Measurements from ENCODE around the gene GALNT18.

Gene GALNT18

DNA sequence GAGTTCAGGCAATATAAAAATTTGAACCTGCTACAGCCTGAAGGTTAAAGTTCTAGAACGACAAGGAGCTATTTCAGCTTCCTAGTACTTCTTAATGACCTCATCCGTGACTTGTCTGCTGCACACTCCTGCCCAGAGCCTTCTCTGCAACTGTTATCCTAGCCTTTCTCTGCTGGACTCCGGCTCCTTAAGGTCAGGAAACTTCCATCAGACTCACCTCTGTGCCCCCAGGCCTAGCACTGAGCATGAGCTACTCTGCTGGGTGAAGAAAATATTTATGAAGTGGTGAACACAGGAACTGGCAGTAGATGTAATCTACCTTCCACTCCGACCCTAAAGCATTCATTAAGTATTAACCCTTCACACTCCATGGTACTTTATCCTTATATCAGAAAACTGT lies 287.2 kb downstream of the GALNT18 start:
- no peak for DNase-seq

DNA sequence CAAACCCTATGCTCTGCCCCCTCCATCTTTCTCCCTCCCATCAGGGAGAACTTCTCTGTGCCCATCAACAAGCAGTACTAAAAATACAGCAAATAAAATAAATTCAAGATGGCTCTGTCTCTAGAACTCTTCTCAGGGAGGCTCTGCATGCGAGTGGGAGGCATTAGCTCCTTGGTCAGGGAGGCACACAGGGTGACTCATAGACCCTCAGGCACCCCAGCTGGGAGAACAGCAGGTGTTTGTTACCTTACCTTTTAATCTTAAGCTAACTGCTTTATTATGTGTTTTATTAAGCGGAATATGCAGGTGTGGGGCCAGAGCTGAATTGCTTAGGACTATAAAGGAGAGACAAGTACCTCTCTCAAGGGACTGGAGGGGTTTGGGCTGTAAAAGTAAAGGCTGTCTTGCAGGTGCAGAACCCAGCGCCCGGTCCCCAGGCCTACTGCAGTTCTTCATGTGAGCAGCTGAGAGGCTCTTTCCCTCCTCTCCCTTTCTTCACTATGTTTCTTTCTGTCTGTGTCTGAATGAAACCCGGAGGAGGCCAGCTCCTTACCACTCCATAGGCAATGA lies 289.6 kb downstream of the GALNT18 start:
- DNase-seq, result no peak

- DNase-seq, result no peak
These were observed 292.6 kb downstream of the GALNT18 start for GRCh38 chr11:11329062-11329806.

GRCh38 chr11:11324090-11324489 lies 297.7 kb downstream of the GALNT18 start:
- DNase-seq, result no peak

DNA sequence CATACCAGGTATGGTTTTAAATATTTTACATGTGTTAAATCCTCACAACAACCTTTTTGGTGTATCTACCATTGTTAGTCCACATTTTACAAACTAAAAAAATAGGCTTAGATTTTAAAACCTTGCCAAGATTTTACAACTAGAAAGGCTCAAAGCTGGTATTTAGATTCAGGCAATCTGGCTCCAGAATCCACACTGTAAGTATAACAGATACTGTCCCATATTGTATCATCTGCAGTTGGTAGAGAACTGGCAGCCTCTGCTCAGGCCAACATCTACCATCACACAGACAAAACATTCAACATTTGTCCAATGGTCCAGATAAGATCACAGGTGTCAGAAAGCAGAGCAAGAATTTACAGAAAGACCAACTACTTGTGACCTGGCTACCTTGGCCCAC lies 299.7 kb downstream of the GALNT18 start:
- DNase-seq, result no peak

- DNase-seq, result no peak
These were observed 301.0 kb downstream of the GALNT18 start for GRCh38 chr11:11320825-11321224.

GRCh38 chr11:11318961-11319360 lies 302.8 kb downstream of the GALNT18 start:
- DNase-seq, result no peak

- no peak for DNase-seq
These were observed 303.3 kb downstream of the GALNT18 start for GRCh38 chr11:11318461-11318860.

DNA sequence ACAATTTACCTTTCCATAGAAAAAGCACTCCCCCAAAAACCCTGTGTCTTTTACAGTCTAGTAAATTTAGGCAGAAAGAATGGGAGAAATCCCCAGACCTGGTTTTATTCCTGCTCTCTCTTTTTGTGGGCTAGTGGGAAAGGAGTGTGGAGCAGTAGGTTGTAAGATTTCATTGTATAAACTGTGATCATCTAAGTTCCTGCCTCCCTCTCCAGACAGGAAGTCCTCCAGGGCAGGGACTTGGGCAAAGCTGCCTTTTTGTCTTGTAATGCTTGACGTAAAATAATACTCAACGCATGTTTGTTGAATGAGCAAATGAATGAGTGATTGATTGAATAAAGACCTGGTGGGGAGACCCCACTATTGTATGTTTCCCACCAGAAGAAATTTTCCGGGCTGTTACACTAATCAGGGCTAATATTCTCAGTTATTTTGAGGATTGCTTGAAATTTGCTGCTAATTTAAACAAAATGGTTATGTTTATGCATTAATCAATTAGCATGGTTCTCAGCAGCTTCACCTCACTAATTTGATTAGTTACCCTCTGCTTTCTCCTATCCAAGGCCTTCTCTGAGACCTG lies 305.1 kb downstream of the GALNT18 start:
- DNase-seq, result no peak

DNA sequence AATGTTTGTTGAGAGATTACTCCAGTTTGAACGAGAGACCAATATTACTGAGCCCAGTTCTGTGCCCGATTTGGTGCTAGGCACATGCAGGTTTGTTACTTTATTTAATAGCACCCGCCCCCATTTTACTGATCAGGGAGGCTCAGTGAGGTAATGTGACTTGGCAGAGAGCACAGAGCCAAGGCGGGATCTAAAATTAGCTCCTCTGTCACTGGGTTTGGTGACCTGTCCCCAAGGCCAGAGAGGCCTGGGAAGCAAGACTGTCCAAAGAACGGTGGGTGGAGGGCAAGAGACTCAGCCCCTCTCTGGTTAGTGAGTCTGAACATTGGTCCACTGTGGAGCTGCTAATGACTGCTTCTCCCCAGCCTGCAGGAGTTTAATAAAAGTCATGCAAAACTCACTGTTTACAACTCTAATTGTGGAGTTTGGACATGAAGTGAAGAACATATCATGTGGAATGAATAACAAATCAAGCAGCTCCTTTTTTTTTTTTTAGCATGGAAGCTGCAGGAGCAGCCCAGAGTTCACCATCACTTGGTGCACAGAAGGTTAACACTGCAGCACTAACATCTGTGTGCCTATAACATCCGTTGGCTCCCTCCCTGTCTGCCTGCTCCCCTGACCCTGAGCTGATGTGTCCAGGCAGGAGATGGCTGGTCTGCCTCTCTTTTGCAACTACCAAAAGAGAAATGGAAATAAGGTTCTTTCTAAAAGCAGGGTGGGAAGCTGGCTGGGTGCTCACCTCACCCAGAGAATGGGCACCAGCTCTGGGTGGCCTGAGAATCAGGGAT lies 307.7 kb downstream of the GALNT18 start:
- DNase-seq, result no peak

DNA sequence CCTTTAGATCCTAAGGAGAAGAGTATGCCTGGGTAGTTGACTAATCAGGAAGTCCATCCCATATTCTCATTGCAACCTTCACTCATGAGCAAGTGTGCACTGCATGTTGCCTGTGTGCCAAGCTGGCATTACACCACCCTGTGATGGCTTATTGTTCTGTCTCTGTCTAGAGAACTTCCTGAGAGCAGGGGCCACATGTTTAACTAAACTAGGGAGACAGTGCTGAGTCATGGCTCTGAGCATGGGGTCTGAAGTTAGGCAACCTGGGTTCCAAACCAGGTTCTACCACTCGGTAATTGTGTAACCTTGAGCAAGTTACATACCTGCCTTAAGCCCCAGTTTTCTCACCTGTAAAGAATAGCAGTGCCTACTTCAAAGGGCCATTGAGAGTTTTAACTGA lies 308.4 kb downstream of the GALNT18 start:
- DNase-seq, result no peak

DNA sequence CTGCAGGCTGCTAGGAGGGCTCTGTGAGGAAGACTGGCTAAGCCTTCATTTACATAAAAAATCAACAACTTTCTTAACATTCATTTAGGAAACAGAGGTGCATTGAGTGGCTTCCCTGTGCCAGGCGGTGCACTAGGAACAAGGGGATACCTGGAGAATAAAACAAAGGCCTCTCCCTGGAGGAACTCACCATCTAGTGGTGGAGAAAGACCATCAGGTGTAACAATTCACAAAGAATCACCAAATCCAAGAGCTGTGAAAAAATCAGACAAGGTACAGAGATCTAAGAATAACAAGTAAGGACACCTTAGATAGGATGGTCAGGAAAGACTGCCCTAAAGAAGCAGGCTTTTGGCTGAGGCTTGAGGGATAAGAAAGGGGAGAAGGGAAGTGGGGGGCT lies 309.1 kb downstream of the GALNT18 start:
- DNase-seq, result no peak

GRCh38 chr11:11311169-11311568 lies 310.6 kb downstream of the GALNT18 start:
- no peak for DNase-seq

DNA sequence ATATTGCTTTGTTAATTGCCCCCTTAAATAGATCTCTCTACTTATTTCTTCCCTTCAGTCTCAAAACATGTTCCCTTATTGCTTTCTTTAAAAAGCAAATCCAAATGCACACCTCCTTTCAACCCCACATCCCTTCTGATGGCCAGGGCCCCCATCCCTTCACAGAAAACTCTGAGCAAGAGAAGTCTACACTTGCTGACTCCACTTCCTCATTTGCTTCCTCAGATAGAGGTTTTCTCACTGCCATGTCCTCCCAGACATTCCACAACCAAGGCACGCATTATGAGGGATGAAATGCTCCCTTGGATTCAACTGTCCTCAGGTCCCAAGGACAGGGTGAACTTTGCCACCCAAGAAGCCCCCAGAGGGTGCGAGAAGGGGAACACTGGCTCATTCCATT lies 311.9 kb downstream of the GALNT18 start:
- no peak for DNase-seq

DNA sequence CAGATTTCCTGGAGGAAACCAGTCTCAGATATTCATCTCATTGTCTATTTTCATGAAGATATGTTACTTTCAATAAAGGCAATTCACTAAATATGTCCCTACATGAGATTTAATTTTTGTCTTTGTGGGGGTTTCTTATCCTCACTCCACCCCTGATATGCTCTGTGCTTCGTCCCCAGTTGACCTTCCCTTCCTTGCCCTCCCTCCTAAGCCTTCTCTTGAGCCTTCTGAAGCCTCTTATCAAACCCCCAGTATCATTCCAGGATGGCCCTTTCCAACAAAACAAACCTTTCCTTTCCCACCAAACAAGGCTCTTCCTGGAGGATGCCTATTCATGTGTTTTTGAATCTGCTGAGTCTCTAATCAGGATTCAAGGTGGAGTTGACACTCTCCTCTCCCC lies 313.6 kb downstream of the GALNT18 start:
- no peak for DNase-seq

DNA sequence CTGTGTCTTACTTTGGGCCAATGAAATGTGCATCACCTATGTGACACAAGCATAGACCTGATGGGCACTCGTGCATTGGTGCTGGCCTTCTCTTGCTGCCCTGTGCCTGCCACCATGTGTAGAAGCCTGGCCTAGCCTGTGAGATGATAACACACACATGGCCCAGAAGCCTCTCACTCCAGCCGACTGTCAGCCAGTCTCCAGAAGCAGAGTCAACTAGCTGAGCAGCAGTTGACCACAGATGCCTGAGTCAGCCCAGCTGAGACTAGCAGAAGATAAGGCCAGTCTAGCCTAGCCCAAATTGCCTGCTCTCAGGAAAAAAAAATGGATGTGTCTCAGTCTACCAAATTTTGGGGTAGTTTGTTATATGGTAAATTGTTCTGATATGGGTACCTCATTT lies 314.9 kb downstream of the GALNT18 start:
- no peak for DNase-seq

- no peak for DNase-seq
These were observed 317.3 kb downstream of the GALNT18 start for GRCh38 chr11:11304550-11304949.

DNA sequence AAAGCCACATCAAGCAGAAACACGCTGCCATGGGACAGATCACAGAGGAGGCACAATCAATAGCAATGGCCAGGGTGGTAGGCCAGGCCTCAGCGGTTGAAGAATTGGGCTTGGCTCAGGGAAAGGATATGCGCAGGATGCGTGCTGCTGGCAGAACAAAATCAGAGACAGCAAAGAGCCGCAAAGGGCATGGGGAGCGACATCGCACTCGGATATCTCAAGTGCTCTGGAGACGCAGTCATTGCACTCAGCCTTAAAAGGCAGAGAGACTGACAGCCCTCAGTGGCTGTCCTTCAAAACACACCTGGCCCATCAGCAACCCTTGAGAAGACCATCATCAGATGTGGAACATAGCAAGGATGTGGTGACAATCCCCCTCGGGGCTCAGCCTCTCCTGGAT lies 319.2 kb downstream of the GALNT18 start:
- DNase-seq, result no peak

- no peak for DNase-seq
These were observed 320.6 kb downstream of the GALNT18 start for GRCh38 chr11:11301212-11301611.

GRCh38 chr11:11297578-11297977 lies 324.2 kb downstream of the GALNT18 start:
- no peak for DNase-seq

DNA sequence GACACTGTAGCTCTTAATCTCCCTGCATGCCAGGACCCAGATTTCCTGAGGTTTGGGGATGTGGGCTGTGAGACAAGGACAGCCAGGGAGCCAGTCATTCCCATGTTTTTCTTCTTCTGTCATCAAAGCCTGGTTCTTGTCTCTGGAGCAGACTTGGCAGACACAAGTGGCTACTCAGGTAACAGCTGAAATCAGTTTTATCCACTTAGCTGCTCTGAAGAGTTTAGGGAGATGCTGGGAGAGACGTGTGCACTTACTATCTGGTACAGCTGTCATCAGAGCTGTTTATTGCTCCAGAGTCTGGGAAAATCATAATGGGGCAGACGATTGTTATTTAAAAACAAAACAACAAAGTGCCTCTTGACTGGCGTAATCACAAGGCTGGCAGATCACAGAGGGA lies 325.4 kb downstream of the GALNT18 start:
- no peak for DNase-seq

GRCh38 chr11:11294551-11294855 lies 327.3 kb downstream of the GALNT18 start:
- no peak for DNase-seq

DNA sequence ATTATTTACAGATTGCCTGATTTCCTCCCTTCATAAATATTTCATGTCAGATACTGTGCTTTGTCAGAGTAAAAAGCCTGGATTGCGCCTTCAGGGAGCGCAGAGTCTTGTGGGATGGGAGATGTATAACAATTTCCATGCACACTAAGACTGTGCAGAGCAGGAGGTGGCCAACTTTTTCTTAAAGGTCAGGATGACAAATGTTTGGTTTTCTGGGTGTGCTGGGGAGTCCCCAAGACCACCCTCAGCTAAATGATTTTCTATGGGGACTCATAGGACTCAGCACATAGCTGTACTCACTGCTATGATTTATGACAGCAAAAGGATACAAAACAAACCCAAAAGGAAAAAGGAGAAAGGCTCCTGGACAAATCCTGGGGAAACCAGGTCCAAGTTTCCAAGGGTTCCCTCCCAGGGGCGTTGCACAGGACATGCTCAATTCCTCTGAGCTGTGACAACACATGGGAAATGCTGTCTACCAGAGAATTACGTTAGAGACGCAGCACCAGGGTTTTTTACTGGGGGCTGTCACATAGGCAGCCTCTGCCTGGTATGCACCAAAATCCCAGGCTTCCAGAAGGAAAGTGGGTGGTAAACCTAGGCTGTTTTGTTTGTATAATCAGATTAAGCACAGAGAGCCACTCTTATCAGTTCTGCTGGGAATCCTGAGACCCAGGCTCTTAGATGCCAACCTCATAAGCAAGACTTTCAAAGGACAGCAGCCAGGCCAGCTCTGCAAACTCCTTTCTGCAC lies 327.8 kb downstream of the GALNT18 start:
- DNase-seq, result no peak
